Stimulated activated CD8-positive, alpha-beta memory T cell treated with anti-CD3 and anti-CD28 coated beads, Interleukin-12 subunit alpha, Interleukin-12 subunit beta, amount 100 ng/mL, for 24 hours (primary cell): ENCODE results near the gene TXNDC15.
"Not testable (repeated sequence)": the region's sequence is repeated elsewhere in the genome, so short reads cannot be mapped to it uniquely, and the experiment has no call there.

Experiments
- DNase-seq: peaks from one replicate; pipeline ENCODE4 v3.0.0-alpha.2; 2020; ENCODE audit errors: extremely low read depth

Gene TXNDC15

DNA sequence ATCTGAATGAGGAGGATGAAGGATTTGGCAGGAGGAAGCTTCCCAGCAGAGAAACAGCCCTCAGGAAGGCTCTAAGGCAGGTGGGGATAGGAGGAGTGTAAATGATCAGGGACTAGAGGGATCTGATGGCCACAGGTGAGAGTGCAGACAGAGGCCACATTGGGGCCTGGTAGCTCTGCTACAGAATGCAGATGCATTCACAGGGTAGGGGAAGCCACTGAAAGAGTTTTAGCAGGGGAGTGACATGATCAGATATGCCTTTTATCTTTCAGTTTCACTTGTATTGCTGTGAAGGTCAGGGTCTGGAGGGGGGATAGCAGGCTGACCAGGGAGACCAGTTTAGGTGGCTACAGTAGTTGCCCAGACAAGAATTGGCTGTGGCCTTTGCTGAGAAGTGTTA, 3.0 kb downstream of the TXNDC15 start:
- DNase-seq = no peak

GRCh38 chr5:134878403-134878802, 4.2 kb downstream of the TXNDC15 start:
- DNase-seq = no peak

GRCh38 chr5:134879456-134879855, 5.3 kb downstream of the TXNDC15 start:
- DNase-seq = no peak

DNA sequence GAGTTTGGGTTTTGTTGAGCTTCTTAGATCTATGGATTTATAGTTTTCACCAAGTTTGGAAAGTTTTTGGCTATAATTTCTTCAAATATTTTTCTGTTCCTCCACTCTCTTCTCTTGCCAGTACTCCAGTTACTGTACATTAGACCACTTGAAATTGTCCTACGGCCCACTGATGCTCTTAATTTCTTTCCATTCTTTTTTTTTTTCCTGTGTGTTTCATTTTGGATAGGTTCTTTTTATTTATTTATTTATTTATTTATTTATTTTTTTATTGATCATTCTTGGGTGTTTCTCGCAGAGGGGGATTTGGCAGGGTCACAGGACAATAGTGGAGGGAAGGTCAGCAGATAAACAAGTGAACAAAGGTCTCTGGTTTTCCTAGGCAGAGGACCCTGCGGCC, 6.8 kb downstream of the TXNDC15 start:
- DNase-seq = not testable (repeated sequence)

- not testable (repeated sequence) for DNase-seq
These were observed 7.5 kb downstream of the TXNDC15 start for GRCh38 chr5:134881711-134882110.

DNA sequence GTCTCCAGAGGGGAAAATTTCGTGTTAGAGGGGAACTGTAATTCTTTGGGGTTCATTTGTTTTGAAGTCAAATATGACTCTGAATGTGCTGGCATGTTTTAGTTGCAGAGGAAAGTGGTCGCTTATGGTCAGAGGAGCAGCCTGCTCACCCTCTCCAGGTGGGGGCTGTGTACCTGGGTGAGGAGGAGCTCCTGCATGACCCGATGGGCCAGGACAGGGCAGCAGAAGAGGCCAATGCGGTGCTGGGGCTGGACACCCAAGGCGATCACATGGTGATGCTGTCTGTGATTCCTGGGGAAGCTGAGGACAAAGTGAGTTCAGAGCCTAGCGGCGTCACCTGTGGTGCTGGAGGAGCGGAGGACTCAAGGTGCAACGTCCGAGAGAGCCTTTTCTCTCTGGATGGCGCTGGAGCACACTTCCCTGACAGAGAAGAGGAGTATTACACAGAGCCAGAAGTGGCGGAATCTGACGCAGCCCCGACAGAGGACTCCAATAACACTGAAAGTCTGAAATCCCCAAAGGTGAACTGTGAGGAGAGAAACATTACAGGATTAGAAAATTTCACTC, 13.5 kb downstream of the TXNDC15 start:
- no peak for DNase-seq

GRCh38 chr5:134889335-134889734, 15.2 kb downstream of the TXNDC15 start:
- no peak for DNase-seq

GRCh38 chr5:134891473-134891872, 17.3 kb downstream of the TXNDC15 start:
- DNase-seq = no peak

DNA sequence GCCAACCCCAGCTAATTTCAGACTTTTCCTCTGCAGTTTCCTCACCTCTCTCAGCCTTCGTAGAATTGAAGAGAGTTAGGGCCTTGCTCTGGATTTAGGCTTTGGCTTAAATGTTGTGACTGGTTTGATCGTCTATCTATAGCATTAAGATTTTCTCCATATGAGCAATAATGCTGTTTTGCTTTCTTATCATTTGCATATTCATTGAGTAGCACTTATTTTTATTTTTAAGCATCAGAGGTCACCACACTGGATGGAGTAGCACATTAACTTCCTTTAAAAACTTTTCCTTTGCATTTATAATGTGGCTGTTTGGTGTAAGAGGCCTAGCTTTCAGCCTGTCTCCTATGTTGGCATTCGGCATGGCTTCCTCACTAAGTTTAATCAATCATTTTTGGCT, 18.1 kb downstream of the TXNDC15 start:
- DNase-seq = no peak

DNA sequence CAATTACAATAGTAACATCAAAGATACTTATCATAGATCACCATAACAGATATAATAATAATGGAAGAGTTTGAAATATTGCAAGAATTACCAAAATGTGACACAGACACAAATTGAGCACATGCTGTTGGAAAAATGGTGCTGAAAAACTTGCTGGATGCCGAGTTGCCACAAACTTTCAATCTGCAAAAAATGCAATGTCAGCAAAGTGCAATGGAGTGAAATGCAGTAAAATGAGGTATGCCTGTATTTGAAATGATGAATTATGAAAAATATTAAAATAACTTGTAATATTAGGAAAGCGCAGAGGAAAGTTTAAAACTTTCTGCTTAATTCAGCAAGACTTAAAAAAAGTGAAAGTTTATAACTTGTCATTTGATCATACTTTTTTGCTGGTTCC, 18.8 kb downstream of the TXNDC15 start:
- no peak for DNase-seq

DNA sequence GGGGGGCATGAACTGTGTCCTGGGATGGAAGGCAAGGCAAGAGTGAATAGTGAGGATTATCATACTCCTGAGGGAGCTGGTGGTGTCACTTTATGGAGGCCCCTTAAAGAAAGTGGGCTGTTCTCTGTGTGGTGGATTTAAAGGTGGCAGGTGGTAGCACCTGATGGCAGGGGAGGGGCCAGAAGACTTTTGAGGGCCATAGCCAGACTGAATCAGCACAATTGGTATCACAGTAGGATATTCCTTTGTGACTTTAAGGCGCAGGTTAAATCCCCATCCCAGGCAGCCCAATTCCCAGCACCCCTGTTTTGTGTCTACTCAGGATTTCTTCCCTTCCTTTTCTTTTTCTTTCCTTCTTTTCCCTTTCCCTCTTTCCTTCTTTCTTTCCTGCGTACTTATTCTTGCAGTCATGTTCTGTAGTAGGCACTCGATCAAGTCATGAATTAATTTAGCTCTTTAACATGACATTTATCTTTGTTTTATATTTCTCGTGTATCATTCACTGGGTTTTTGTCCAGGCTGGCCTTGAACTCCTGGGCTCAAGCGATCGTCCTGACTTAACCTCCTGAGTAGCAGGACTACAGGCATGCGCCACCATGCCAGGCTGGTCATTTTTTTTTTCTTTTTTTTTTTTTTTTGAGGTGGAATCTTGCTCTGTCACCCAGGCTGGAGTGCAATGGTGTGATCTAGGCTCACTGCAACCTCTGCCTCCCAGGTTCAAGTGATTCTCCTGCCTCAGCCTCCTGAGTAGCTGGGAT, 19.8 kb downstream of the TXNDC15 start:
- no peak for DNase-seq

GRCh38 chr5:134902071-134902801, 28.1 kb downstream of the TXNDC15 start:
- DNase-seq = no peak

DNA sequence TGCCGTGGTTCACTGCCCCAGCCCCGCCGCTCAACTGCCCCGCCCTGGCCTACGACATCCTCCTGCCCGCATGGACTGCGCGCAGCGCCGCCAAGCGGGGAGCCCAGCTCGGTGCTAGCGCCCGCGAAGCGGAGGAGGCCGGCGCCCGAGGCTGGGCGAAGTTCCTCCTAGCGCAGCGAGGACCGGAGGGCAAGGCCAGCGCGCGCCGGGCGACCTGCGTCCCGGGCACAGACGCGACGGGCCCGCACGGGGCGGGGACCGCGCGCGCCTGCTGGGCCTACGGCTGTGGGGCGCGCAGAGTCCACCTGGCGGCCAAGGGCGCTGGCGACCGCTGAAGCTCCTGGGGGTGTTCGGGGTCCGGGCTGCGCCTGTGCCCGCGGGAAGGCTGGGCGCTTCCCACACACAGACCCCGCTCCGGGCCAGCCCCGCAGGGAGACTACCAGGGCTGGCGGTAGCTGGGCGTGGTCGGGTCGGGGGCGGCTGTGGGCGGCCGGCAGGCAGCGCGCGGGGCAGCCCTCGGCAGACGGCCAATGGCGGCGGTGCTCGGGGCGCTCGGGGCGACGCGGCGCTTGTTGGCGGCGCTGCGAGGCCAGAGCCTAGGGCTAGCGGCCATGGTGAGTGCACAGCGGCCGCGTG, 30.6 kb downstream of the TXNDC15 start, which contains the start of gene PCBD2:
Gene PCBD2 (plus strand): TSS at position 522 of the 636 bp plus-strand sequence. CDS start 9 bp downstream, at position 531.
- DNase-seq = peak; percentile 86

DNA sequence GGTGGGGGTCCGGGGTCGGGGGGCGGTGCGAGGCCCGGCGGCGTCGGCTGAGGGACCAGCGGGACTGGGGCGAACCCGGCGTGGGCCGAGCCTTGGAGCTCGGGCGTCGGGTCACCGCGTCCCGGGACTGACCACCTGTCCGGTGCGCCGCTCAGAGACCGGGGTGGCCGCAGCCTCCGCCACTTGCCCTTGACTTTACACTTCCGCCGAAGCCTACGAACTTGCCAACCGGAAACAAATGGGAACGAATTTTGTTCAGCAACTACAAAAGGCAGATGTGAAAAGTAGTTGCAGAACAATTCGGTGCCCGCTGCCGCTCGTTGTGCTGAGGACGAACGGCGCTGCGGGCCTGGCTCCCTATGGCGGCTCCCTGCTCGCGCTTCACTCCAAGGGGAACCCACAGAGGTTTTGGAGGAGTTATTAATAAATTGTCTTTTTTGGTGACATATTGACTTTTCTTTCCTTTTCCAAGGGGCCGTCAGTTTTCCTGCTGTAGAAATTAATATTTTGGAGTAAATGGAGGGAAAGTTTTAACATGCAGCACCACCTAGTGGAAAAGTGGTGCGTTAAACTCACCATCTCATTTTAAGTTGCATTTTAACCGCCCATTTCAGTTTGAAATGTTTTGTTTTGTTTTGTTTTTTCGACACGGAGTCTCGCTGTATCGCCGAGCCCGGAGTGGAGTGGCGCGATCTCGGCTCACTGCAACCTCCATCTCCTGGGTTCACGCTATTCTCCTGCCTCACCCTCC, 31.2 kb downstream of the TXNDC15 start:
- peak; percentile 14 for DNase-seq

DNA sequence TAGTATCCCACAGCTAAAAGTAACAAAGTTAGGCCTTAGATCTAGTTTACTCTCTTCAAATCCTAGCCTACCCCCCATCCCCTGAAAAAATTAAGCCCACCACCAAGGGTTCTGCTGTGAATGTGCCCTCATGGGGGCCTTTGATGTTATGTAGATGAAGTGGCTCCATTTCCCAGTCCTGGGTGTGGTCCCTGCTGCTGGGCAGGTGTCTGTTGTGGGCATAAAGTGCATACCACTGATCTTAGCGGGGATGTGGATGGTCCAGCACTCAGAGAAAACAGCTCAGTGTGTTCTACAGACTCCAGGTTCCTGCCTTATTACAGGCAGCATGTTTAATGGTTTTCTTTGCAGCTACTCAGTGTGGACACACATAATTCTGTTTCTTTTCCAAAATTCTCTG, 32.6 kb downstream of the TXNDC15 start:
- no peak for DNase-seq

GRCh38 chr5:134910752-134911151, 36.6 kb downstream of the TXNDC15 start:
- not testable (repeated sequence) for DNase-seq

- DNase-seq = no peak
These were observed 37.4 kb downstream of the TXNDC15 start for GRCh38 chr5:134911285-134912206.

GRCh38 chr5:134913254-134913653, 39.1 kb downstream of the TXNDC15 start:
- no peak for DNase-seq

GRCh38 chr5:134913795-134914194, 39.6 kb downstream of the TXNDC15 start:
- DNase-seq = no peak

GRCh38 chr5:134917070-134917815, 43.1 kb downstream of the TXNDC15 start:
- DNase-seq = no peak
